B cell (primary cell): ENCODE results near the gene CALHM5. TPM values are rescaled to one million over a fixed set of nuclear protein-coding genes. Genes with fewer than 3 reads are reported as not detected.

Experiments
- ATAC-seq: fragments of 200-7000 bp; cut with Tn5 transposase; one replicate; pipeline ENCODE4 v1.10.0; 2021; ENCODE audit warnings: low read depth, mild to moderate bottlenecking, moderate number of reproducible peaks, moderate library complexity
- CTCF ChIA-PET: fragments of 350-600 bp; sonication (Branson Sonifier 250); formaldehyde crosslinking; loops from one replicate; lab custom pipeline; 2021; ENCODE audit warnings: antibody characterized with exemption, inconsistent platforms; lab: Charles Lee
- POLR2A ChIA-PET: fragments of 350-600 bp; sonication (Branson Sonifier 250); formaldehyde crosslinking; loops from one replicate; lab custom pipeline; 2021; ENCODE audit warnings: antibody characterized with exemption; lab: Charles Lee
- DNase-seq: peaks from one replicate; pipeline ENCODE4 v3.0.0; 2013
- H2AFZ ChIP-seq: 2 replicates; pipeline ENCODE4 v1.6.1; 2012; ENCODE audit warnings: mild to moderate bottlenecking, low read depth, low read length; ENCODE audit not compliant: insufficient read depth, poor library complexity, severe bottlenecking
- H3K27ac ChIP-seq, 2 donors: 1 replicate in 1 of 2; 2 replicates in 1 of 2; pipeline ENCODE4 v1.5.1; 2012 to 2013; ENCODE audit warnings: low read length in 2 of 2, mild to moderate bottlenecking in 2 of 2, moderate library complexity in 1 of 2
- H3K27me3 ChIP-seq, 4 experiments: fragments of 200-600 bp in 1 of 4; sonication (generic) in 1 of 4; replicated peaks in 1 of 4; 1 replicate in 2 of 4; 2 replicates in 2 of 4; pipeline versions ENCODE4 v1.6.1 to v1.7.0; 2013 to 2016; ENCODE audit warnings: low read length in 3 of 4, mild to moderate bottlenecking in 2 of 4, mixed read lengths in 1 of 4, moderate library complexity in 1 of 4; ENCODE audit not compliant: insufficient read depth in 4 of 4, control insufficient read depth in 3 of 4; ENCODE audit errors: control extremely low read depth in 1 of 4
- H3K36me3 ChIP-seq, 2 experiments: replicated peaks in 1 of 2; 1 replicate in 1 of 2; 2 replicates in 1 of 2; pipeline versions ENCODE4 v1.6.1 to v1.7.1; 2013; ENCODE audit warnings: low read length in 1 of 2; ENCODE audit not compliant: insufficient read depth in 2 of 2, control insufficient read depth in 1 of 2; ENCODE audit errors: control extremely low read depth in 1 of 2, extremely low read depth in 1 of 2
- H3K4me1 ChIP-seq, 2 donors: fragments of 200-600 bp in 1 of 2; sonication (generic) in 1 of 2; 1 replicate in 1 of 2; 2 replicates in 1 of 2; pipeline versions ENCODE4 v1.5.1 to v1.6.1; 2013 to 2017; ENCODE audit warnings: low read length in 2 of 2; ENCODE audit not compliant: control insufficient read depth in 2 of 2, insufficient read depth in 2 of 2
- H3K4me2 ChIP-seq: replicated peaks from 2 replicates; pipeline ENCODE3; 2012; ENCODE audit warnings: mild to moderate bottlenecking, low read depth, low read length; ENCODE audit not compliant: poor library complexity, severe bottlenecking
- H3K4me3 ChIP-seq, 5 experiments: fragments of 200-600 bp in 1 of 5; sonication (generic) in 1 of 5; 1 replicate in 3 of 5; 2 replicates in 2 of 5; pipeline versions ENCODE4 v1.5.1 to v1.7.0; 2011 to 2016; ENCODE audit warnings: low read length in 4 of 5, mild to moderate bottlenecking in 4 of 5, low read depth in 2 of 5, control low read depth in 1 of 5, moderate library complexity in 1 of 5; ENCODE audit not compliant: insufficient read depth in 1 of 5; ENCODE audit errors: control extremely low read depth in 1 of 5, extremely low read depth in 1 of 5
- H3K79me2 ChIP-seq: fragments of 200-600 bp; sonication (generic); one replicate; pipeline ENCODE4 v1.6.0; 2016; ENCODE audit warnings: low read length; ENCODE audit not compliant: control insufficient read depth, insufficient read depth
- H3K9ac ChIP-seq: fragments of 200-600 bp; sonication (generic); 2 replicates; pipeline ENCODE4 v1.6.1; 2017; ENCODE audit warnings: mild to moderate bottlenecking, low read length, moderate library complexity
- H3K9me3 ChIP-seq, 3 donors: one replicate each; pipeline versions ENCODE4 v1.6.1 to v1.7.1; 2013; ENCODE audit warnings: low read length in 2 of 3; ENCODE audit not compliant: control insufficient read depth in 2 of 3, insufficient read depth in 1 of 3; ENCODE audit errors: control extremely low read depth in 1 of 3
- H4K20me1 ChIP-seq: 2 replicates; pipeline ENCODE4 v1.6.0; 2012; ENCODE audit warnings: mild to moderate bottlenecking, low read length; ENCODE audit not compliant: insufficient read depth, control insufficient read depth, poor library complexity, severe bottlenecking
- H3K27ac Mint-ChIP-seq: one replicate; pipeline ENCODE4 v1.8.0; 2021; ENCODE audit warnings: mixed read lengths
- H3K27me3 Mint-ChIP-seq: one replicate; pipeline ENCODE4 v1.8.0; 2021; ENCODE audit warnings: mixed read lengths
- H3K4me1 Mint-ChIP-seq: one replicate; pipeline ENCODE4 v1.8.0; 2021; ENCODE audit warnings: mixed read lengths
- H3K4me3 Mint-ChIP-seq: one replicate; pipeline ENCODE4 v1.8.0; 2021; ENCODE audit warnings: mixed read lengths
- H3K9me3 Mint-ChIP-seq: one replicate; pipeline ENCODE4 v1.8.0; 2022; ENCODE audit warnings: mixed read lengths; ENCODE audit not compliant: insufficient read depth
- CTCF ChIP-seq: fragments of 200-600 bp; IDR thresholded peaks from one replicate; pipeline ENCODE4 v1.8.0; 2022; ENCODE audit warnings: antibody characterized with exemption, mild to moderate bottlenecking
- EZH2 ChIP-seq: IDR thresholded peaks from 2 replicates; pipeline ENCODE4 v1.6.1; 2012; ENCODE audit warnings: borderline replicate concordance, low read depth, mild to moderate bottlenecking, moderate library complexity, low read length; ENCODE audit not compliant: insufficient read depth, poor library complexity, severe bottlenecking
- WGBS: methylation state at CpG from one replicate; pipeline ENCODE4 v1.1.5; 2013; ENCODE audit warnings: missing lambda C conversion rate; ENCODE audit not compliant: insufficient coverage; 5-methylcytosine and 5-hydroxymethylcytosine counted together
- intact Hi-C: fragments of 100-400 bp; cut with micrococcal nuclease; formaldehyde crosslinking; loops from one replicate; pipeline ENCODE4 v1.10.0; 2022
- polyA plus RNA-seq: library from polyadenylated mRNA; depleted of rRNA; stranded (reverse); fragments of >200 nt; gene quantifications from 2 replicates; pipeline ENCODE4 v1.2.3, GENCODE V29; 2012
- total RNA-seq, 2 donors: library from RNA; stranded (reverse); fragments of 120-200 nt in 1 of 2; gene quantifications; 1 replicate in 1 of 2; 2 replicates in 1 of 2; pipeline versions ENCODE4 v1.2.3 to v1.2.4, GENCODE V29; 2013 to 2022

CALHM5 gene
- total and polyA plus RNA-seq, 2 donors (not counting 1 experiment from before 2014, with no cell fraction given): not detected

- Histone ChIP-seq H3K4me3 (no peak overlapping the region), H3K27me3 (no peaks in the 10 kb centered on the region), H3K4me1 (peaks cover 5 to 6% of the 10 kb centered on the region in 2 donors), H4K20me1 (no peaks in the 10 kb centered on the region), H3K9ac (no peak overlapping the region), H3K36me3 (no peaks in the 10 kb centered on the region), H3K4me2 (no peak overlapping the region), H2AFZ (no peak overlapping the region), H3K9me3 (peaks cover 0 to 4% (median 0%) of the 10 kb centered on the region in 3 donors), H3K79me2 (no peaks in the 10 kb centered on the region), H3K27ac (no peak overlapping the region)
- POLR2A ChIA-PET: no interaction called here
- CTCF ChIA-PET: no interaction called here
- intact Hi-C loops: no loop called here
- Mint-ChIP-seq H3K4me1 (peaks cover 22% of the 10 kb centered on the region), H3K9me3 (peaks cover 9% of the 10 kb centered on the region), H3K4me3 (no peak overlapping the region), H3K27me3 (no peaks in the 10 kb centered on the region), H3K27ac (no peak overlapping the region)
- ATAC-seq: no peak
- no peak for TF ChIP-seq EZH2
- DNase-seq: no peak
These were observed 2.9 kb upstream of the CALHM5 start for GRCh38 chr6:116508527-116508926.

- Mint-ChIP-seq H3K4me1 (peaks cover 18% of the 10 kb centered on the region), H3K9me3 (peaks cover 9% of the 10 kb centered on the region), H3K27ac (no peak overlapping the region), H3K4me3 (no peak overlapping the region), H3K27me3 (no peaks in the 10 kb centered on the region)
- no peak overlapping the region for H3K9ac ChIP-seq
- H3K27ac ChIP-seq: peak overlapping the region in 1 of 2 donors; percentile 5
- intact Hi-C loops: no loop called here
- peaks cover 5 to 6% of the 10 kb centered on the region in 2 donors for H3K4me1 ChIP-seq
- CTCF ChIA-PET: interaction anchor here (1.0 to 4.5 kb wide), 5 partner anchors 20 to 224 kb away, joined by 3 to 21 read pairs (median 4); no protein-coding TSS in a partner anchor
- no peaks in the 10 kb centered on the region for H3K79me2 ChIP-seq
- peaks cover 0 to 4% (median 0%) of the 10 kb centered on the region in 3 donors for H3K9me3 ChIP-seq
- TF ChIP-seq CTCF (no peak), EZH2 (no peak)
- H3K4me3 ChIP-seq: no peak overlapping the region
- DNase-seq (no peak), ATAC-seq (no peak)
- no peaks in the 10 kb centered on the region for H3K27me3 ChIP-seq
- H3K36me3 ChIP-seq: no peaks in the 10 kb centered on the region
- no peaks in the 10 kb centered on the region for H4K20me1 ChIP-seq
- peak overlapping the region; percentile 43 for H2AFZ ChIP-seq
- 45% methylated on average over 3 of the region's 4 CpGs for WGBS
- H3K4me2 ChIP-seq: peak overlapping the region; percentile 4
- POLR2A ChIA-PET: no interaction called here
These were observed 696 bp downstream of the CALHM5 start for GRCh38 chr6:116512111-116512559.
